ENCODE data around the gene GRID2. TPM values are rescaled to one million over a fixed set of nuclear protein-coding genes. Genes with fewer than 3 reads are reported as not detected.

The GRID2 gene
- total RNA-seq, 1 donor from 2014 or later: 2.1 TPM

- H3K27me3 Mint-ChIP-seq (ENCODE audit: unreplicated experiment): no peaks in the 10 kb centered on the region
- TF ChIP-seq CTCF (IDR thresholded peaks at IDR 0.05; ENCODE audit: partially characterized antibody, unreplicated experiment): peak; percentile 89
- no peaks in the 10 kb centered on the region for H3K36me3 Mint-ChIP-seq (ENCODE audit: unreplicated experiment)
- DNase-seq: peak; percentile 71
- H3K4me3 Mint-ChIP-seq (ENCODE audit: unreplicated experiment): no peak overlapping the region
- H3K4me1 Mint-ChIP-seq (ENCODE audit: low read depth, unreplicated experiment): no peaks in the 10 kb centered on the region
- H3K27ac Mint-ChIP-seq (ENCODE audit: unreplicated experiment): no peak overlapping the region
- H3K9me3 Mint-ChIP-seq (ENCODE audit: unreplicated experiment): peaks cover 4% of the 10 kb centered on the region
Observed at GRCh38 chr4:93791570-93792195, 1487.9 kb downstream of the GRID2 start.

GRCh38 chr4:93802045-93802444 is 1498.3 kb downstream of the GRID2 start:
- no peak for TF ChIP-seq CTCF (IDR thresholded peaks at IDR 0.05; ENCODE audit: partially characterized antibody, unreplicated experiment)
- no peaks in the 10 kb centered on the region for H3K36me3 Mint-ChIP-seq (ENCODE audit: unreplicated experiment)
- H3K9me3 Mint-ChIP-seq (ENCODE audit: unreplicated experiment): no peaks in the 10 kb centered on the region
- H3K4me1 Mint-ChIP-seq (ENCODE audit: low read depth, unreplicated experiment): no peaks in the 10 kb centered on the region
- no peaks in the 10 kb centered on the region for H3K27me3 Mint-ChIP-seq (ENCODE audit: unreplicated experiment)
- no peak overlapping the region for H3K27ac Mint-ChIP-seq (ENCODE audit: unreplicated experiment)
- DNase-seq: no peak
- no peak overlapping the region for H3K4me3 Mint-ChIP-seq (ENCODE audit: unreplicated experiment)

- Mint-ChIP-seq H3K36me3 (ENCODE audit: unreplicated experiment) (no peaks in the 10 kb centered on the region), H3K9me3 (ENCODE audit: unreplicated experiment) (no peaks in the 10 kb centered on the region), H3K4me3 (ENCODE audit: unreplicated experiment) (no peak overlapping the region), H3K27ac (ENCODE audit: unreplicated experiment) (no peak overlapping the region), H3K4me1 (ENCODE audit: low read depth, unreplicated experiment) (no peaks in the 10 kb centered on the region), H3K27me3 (ENCODE audit: unreplicated experiment) (peaks cover 2% of the 10 kb centered on the region)
- TF ChIP-seq CTCF (IDR thresholded peaks at IDR 0.05; ENCODE audit: partially characterized antibody, unreplicated experiment): no peak
- no peak for DNase-seq
Observed at GRCh38 chr4:93809773-93810172, 1506.0 kb downstream of the GRID2 start.

- H3K27ac Mint-ChIP-seq (ENCODE audit: unreplicated experiment): no peak overlapping the region
- no peak for TF ChIP-seq CTCF (IDR thresholded peaks at IDR 0.05; ENCODE audit: partially characterized antibody, unreplicated experiment)
- no peak overlapping the region for H3K4me3 Mint-ChIP-seq (ENCODE audit: unreplicated experiment)
- DNase-seq: no peak
- no peaks in the 10 kb centered on the region for H3K9me3 Mint-ChIP-seq (ENCODE audit: unreplicated experiment)
- no peaks in the 10 kb centered on the region for H3K4me1 Mint-ChIP-seq (ENCODE audit: low read depth, unreplicated experiment)
- peaks cover 2% of the 10 kb centered on the region for H3K27me3 Mint-ChIP-seq (ENCODE audit: unreplicated experiment)
- H3K36me3 Mint-ChIP-seq (ENCODE audit: unreplicated experiment): no peaks in the 10 kb centered on the region
Observed at GRCh38 chr4:93810340-93810992, 1506.7 kb downstream of the GRID2 start.

GRCh38 chr4:93813092-93813491 is 1509.3 kb downstream of the GRID2 start:
- Mint-ChIP-seq H3K9me3 (ENCODE audit: unreplicated experiment) (no peaks in the 10 kb centered on the region), H3K4me3 (ENCODE audit: unreplicated experiment) (no peak overlapping the region), H3K27me3 (ENCODE audit: unreplicated experiment) (peaks cover 2% of the 10 kb centered on the region), H3K36me3 (ENCODE audit: unreplicated experiment) (no peaks in the 10 kb centered on the region), H3K4me1 (ENCODE audit: low read depth, unreplicated experiment) (no peaks in the 10 kb centered on the region), H3K27ac (ENCODE audit: unreplicated experiment) (no peak overlapping the region)
- no peak for TF ChIP-seq CTCF (IDR thresholded peaks at IDR 0.05; ENCODE audit: partially characterized antibody, unreplicated experiment)
- DNase-seq: no peak
